K562 (cell line): ENCODE measurements around the gene NAP1L4. TPM values are rescaled to one million over a fixed set of nuclear protein-coding genes. Genes with fewer than 3 reads are reported as not detected.

Experiments used
- ATAC-seq: fragments of 200-7000 bp; cut with Tn5 transposase; 3 replicates; pipeline ENCODE4 v1.9.1; 2020; ENCODE audit warnings: moderate library complexity
- BruUV-seq: library from RNA; stranded (reverse); fragments of 400-500 nt; replicated peaks from 2 replicates; lab custom pipeline; 2021; lab: Mats Ljungman, UMichigan
- CTCF ChIA-PET: fragments of 300-600 bp; formaldehyde crosslinking; extraction: SDS; loops from one replicate; lab custom pipeline; 2021; ENCODE audit warnings: low intra/inter-chr PET ratio; lab: Yijun Ruan, JAX
- POLR2A ChIA-PET: fragments of 300-600, 350-650 bp; sonication (Branson Sonifier 250); formaldehyde crosslinking; extraction: SDS; loops from one replicate; lab custom pipeline; 2021; ENCODE audit warnings: antibody characterized with exemption, inconsistent platforms; lab: Yijun Ruan, JAX
- DNase-seq, 4 experiments: peaks; one replicate each; pipeline versions ENCODE4 v3.0.0 to v3.0.0-alpha.2; 2011 to 2018; ENCODE audit warnings: low spot score in 3 of 4, mixed read lengths in 3 of 4; ENCODE audit errors: extremely low read depth in 1 of 4
- FAIRE-seq: peaks from 2 replicates; lab custom pipeline; 2011; peaks lifted over from hg19 to GRCh38; lab: Jason Lieb, UNC
- H2AFZ ChIP-seq: 2 replicates; pipeline ENCODE4 v1.6.0; 2011; ENCODE audit warnings: low read depth, low read length, control low read depth, inconsistent platforms
- H3K27ac ChIP-seq: fragments of 200-600 bp; 3 replicates; pipeline ENCODE4 v1.8.0; 2011; ENCODE audit warnings: low read depth, mild to moderate bottlenecking, control low read depth, inconsistent platforms, low read length, moderate library complexity, mixed read lengths; ENCODE audit errors: extremely low read depth
- H3K27me3 ChIP-seq, 2 experiments: fragments of 300-600 bp in 1 of 2; 2 replicates in 1 of 2; 3 replicates in 1 of 2; pipeline versions ENCODE4 v1.6.0 to v1.8.0; 2011; ENCODE audit warnings: inconsistent platforms in 2 of 2, low read length in 2 of 2, mild to moderate bottlenecking in 1 of 2, mixed read lengths in 1 of 2, moderate library complexity in 1 of 2; ENCODE audit not compliant: control insufficient read depth in 2 of 2, insufficient read depth in 2 of 2
- H3K36me3 ChIP-seq: fragments of 300-600 bp; 3 replicates; pipeline ENCODE4 v1.8.0; 2011; ENCODE audit warnings: mild to moderate bottlenecking, low read length, inconsistent platforms; ENCODE audit not compliant: control insufficient read depth, insufficient read depth
- H3K4me1 ChIP-seq, 2 experiments: fragments of 200-600 bp in 1 of 2; replicated peaks in 1 of 2; 2 replicates in 1 of 2; 3 replicates in 1 of 2; pipeline versions ENCODE4 v1.5.1 to v1.8.0; 2011; ENCODE audit warnings: inconsistent platforms in 2 of 2, low read length in 2 of 2, mild to moderate bottlenecking in 1 of 2, mixed read lengths in 1 of 2, moderate library complexity in 1 of 2; ENCODE audit not compliant: control insufficient read depth in 2 of 2, insufficient read depth in 2 of 2
- H3K4me2 ChIP-seq: 2 replicates; pipeline ENCODE4 v1.6.1; 2011; ENCODE audit warnings: low read length, control low read depth, inconsistent platforms, mixed read lengths; ENCODE audit not compliant: insufficient read depth
- H3K4me3 ChIP-seq: fragments of 200-600 bp; sonication (generic), shearing (Covaris generic); 2 replicates; pipeline ENCODE4 v1.5.1; 2016; ENCODE audit warnings: control low read depth, inconsistent platforms
- H3K79me2 ChIP-seq: fragments of 200-600 bp; 3 replicates; pipeline ENCODE4 v1.8.0; 2011; ENCODE audit warnings: low read length, inconsistent platforms; ENCODE audit not compliant: control insufficient read depth, insufficient read depth
- H3K9ac ChIP-seq, 2 experiments: 2 replicates each; pipeline versions ENCODE4 v1.6.0 to v1.6.1; 2011; ENCODE audit warnings: low read depth in 2 of 2, low read length in 2 of 2, control low read depth in 1 of 2, inconsistent platforms in 1 of 2, mild to moderate bottlenecking in 1 of 2, mixed read lengths in 1 of 2; ENCODE audit not compliant: insufficient read depth in 1 of 2
- H3K9me1 ChIP-seq: one replicate; pipeline ENCODE4 v1.6.0; 2011; ENCODE audit warnings: inconsistent platforms, mild to moderate bottlenecking, low read length, moderate library complexity; ENCODE audit not compliant: control insufficient read depth, insufficient read depth
- H3K9me3 ChIP-seq: replicated peaks from 2 replicates; pipeline ENCODE4 v1.5.1; 2011; ENCODE audit warnings: low read depth, low read length, inconsistent platforms; ENCODE audit not compliant: control insufficient read depth, insufficient read depth
- H4K20me1 ChIP-seq: replicated peaks from 2 replicates; pipeline ENCODE4 v1.6.1; 2011; ENCODE audit warnings: low read length, inconsistent platforms, mixed read lengths; ENCODE audit not compliant: control insufficient read depth, insufficient read depth
- DNMT1 ChIP-seq: fragments of 450-650 bp; IDR thresholded peaks from 2 replicates; pipeline ENCODE4 v1.6.1; 2016; ENCODE audit warnings: antibody characterized with exemption, mild to moderate bottlenecking
- MCM5 ChIP-seq: fragments of 450-650 bp; IDR thresholded peaks from 2 replicates; pipeline ENCODE4 v1.6.1; 2016; ENCODE audit warnings: low read depth
- POLR2G ChIP-seq: fragments of 200-400 bp; formaldehyde crosslinking; IDR thresholded peaks from 2 replicates; pipeline ENCODE4 v1.6.1; 2017; ENCODE audit warnings: low read depth, mild to moderate bottlenecking, antibody characterized with exemption, low read length, moderate library complexity
- TAF1 ChIP-seq: IDR thresholded peaks from 2 replicates; pipeline ENCODE4 v1.6.1; 2011; ENCODE audit warnings: mild to moderate bottlenecking, low read length, moderate library complexity; ENCODE audit not compliant: insufficient read depth, control insufficient read depth, severe bottlenecking; ENCODE audit errors: extremely low read depth
- WGBS: fragments of 100-300 bp; shearing (Covaris generic); methylation state at CpG from one replicate; pipeline ENCODE4 v1.1.6; 2016; ENCODE audit warnings: low coverage, mixed read lengths; ENCODE audit not compliant: insufficient coverage; ENCODE audit errors: missing lambda C conversion rate; 5-methylcytosine and 5-hydroxymethylcytosine counted together
- in situ Hi-C: fragments of 300-500 bp; cut with MboI; formaldehyde crosslinking; loops from 4 replicates; pipeline ENCODE4 v1.15.0; 2018; ENCODE audit warnings: inconsistent platforms, mixed read lengths
- intact Hi-C: fragments of 100-400 bp; cut with micrococcal nuclease; formaldehyde crosslinking; loops from 2 replicates; pipeline ENCODE4 v1.14.2; 2022
- polyA plus RNA-seq, 8 experiments: library from polyadenylated mRNA; depleted of rRNA in 4 of 8; stranded (reverse) in 5 of 8; unstranded in 3 of 8; fragments of >200 nt; fragmentation: Nextera tagmentation in 2 of 8; fragmentation: Illumina TruSeq in 1 of 8; extraction: Ambion mirVana in 2 of 8; extraction: Trizol in 1 of 8; gene quantifications; 2 replicates each; pipeline versions ENCODE4 v1.2.1 to v1.2.3, GENCODE V29; 2011 to 2014; ENCODE audit warnings: inconsistent platforms in 1 of 8, missing spikeins in 1 of 8
- total RNA-seq, 7 experiments: library from RNA; depleted of rRNA in 6 of 7; stranded (reverse); fragments of >200 nt in 6 of 7; fragmentation: Illumina TruSeq in 2 of 7; extraction: Trizol in 2 of 7; gene quantifications; 2 replicates each; pipeline versions ENCODE4 v1.2.1 to v1.2.3, GENCODE V29; 2011 to 2021; ENCODE audit warnings: low replicate concordance in 1 of 7
- TF ChIP-seq, protein P1 (sequence below): fragments of 450-650 bp; formaldehyde crosslinking; IDR thresholded peaks from 2 replicates; pipeline ENCODE4 v1.4.0; 2022; ENCODE audit warnings: missing genetic modification characterization
- TF ChIP-seq, protein P2 (sequence below): IDR thresholded peaks from 3 replicates; pipeline ENCODE4 v1.6.1; 2011; ENCODE audit warnings: borderline replicate concordance, mild to moderate bottlenecking, moderate library complexity; ENCODE audit not compliant: insufficient read length; ENCODE audit errors: extremely low read depth
- TF ChIP-seq, protein P3 (sequence below): sonication (generic); formaldehyde crosslinking; IDR thresholded peaks from 2 replicates; pipeline ENCODE4 v1.8.0; 2022; ENCODE audit warnings: mild to moderate bottlenecking, missing genetic modification reagents, borderline replicate concordance
- TF ChIP-seq, protein P4 (sequence below): sonication (generic); formaldehyde crosslinking; IDR thresholded peaks from 2 replicates; pipeline ENCODE4 v1.8.0; 2022; ENCODE audit warnings: mild to moderate bottlenecking, missing genetic modification reagents

NAP1L4 gene
- total and polyA plus RNA-seq, 9 of the 15 experiments (the other 6 are each of a cell fraction or from before 2014, with no cell fraction given) = 34.1 to 237 (median 179) TPM

DNA sequence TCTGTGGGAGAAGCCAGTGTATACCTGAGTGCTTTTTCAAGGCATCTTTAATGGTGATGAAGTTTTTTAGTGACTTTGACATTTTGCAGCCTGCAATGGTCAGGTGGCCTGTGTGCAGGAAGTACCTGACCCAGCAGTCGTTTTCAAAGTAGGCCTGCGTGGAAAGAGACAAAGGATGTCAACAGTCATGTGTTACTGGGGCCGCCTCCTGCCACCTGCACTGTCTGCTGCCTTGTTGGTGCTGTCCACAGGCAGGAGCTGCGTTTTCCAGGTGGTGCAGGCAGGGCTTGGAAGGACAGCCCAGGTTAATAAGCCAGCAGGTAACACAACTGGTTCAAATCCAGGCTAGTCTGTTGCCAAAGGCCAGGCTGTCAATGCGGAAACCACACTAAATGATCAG, 26.5 kb upstream of the NAP1L4 start:
- H3K36me3 ChIP-seq = peaks cover 75% of the 10 kb centered on the region
- no peak for TF ChIP-seq MCM5
- TF ChIP-seq POLR2G = 0 out of 2 replicates have a peak, but pooled peaks have one; percentile 3
- TF ChIP-seq, protein P1, sequence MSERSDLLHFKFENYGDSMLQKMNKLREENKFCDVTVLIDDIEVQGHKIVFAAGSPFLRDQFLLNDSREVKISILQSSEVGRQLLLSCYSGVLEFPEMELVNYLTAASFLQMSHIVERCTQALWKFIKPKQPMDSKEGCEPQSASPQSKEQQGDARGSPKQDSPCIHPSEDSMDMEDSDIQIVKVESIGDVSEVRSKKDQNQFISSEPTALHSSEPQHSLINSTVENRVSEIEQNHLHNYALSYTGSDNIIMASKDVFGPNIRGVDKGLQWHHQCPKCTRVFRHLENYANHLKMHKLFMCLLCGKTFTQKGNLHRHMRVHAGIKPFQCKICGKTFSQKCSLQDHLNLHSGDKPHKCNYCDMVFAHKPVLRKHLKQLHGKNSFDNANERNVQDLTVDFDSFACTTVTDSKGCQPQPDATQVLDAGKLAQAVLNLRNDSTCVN = no peak
- no peak for TF ChIP-seq TAF1
- no peak for TF ChIP-seq DNMT1
- TF ChIP-seq, protein P2, sequence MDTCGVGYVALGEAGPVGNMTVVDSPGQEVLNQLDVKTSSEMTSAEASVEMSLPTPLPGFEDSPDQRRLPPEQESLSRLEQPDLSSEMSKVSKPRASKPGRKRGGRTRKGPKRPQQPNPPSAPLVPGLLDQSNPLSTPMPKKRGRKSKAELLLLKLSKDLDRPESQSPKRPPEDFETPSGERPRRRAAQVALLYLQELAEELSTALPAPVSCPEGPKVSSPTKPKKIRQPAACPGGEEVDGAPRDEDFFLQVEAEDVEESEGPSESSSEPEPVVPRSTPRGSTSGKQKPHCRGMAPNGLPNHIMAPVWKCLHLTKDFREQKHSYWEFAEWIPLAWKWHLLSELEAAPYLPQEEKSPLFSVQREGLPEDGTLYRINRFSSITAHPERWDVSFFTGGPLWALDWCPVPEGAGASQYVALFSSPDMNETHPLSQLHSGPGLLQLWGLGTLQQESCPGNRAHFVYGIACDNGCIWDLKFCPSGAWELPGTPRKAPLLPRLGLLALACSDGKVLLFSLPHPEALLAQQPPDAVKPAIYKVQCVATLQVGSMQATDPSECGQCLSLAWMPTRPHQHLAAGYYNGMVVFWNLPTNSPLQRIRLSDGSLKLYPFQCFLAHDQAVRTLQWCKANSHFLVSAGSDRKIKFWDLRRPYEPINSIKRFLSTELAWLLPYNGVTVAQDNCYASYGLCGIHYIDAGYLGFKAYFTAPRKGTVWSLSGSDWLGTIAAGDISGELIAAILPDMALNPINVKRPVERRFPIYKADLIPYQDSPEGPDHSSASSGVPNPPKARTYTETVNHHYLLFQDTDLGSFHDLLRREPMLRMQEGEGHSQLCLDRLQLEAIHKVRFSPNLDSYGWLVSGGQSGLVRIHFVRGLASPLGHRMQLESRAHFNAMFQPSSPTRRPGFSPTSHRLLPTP = no peak
- TF ChIP-seq, protein P3, sequence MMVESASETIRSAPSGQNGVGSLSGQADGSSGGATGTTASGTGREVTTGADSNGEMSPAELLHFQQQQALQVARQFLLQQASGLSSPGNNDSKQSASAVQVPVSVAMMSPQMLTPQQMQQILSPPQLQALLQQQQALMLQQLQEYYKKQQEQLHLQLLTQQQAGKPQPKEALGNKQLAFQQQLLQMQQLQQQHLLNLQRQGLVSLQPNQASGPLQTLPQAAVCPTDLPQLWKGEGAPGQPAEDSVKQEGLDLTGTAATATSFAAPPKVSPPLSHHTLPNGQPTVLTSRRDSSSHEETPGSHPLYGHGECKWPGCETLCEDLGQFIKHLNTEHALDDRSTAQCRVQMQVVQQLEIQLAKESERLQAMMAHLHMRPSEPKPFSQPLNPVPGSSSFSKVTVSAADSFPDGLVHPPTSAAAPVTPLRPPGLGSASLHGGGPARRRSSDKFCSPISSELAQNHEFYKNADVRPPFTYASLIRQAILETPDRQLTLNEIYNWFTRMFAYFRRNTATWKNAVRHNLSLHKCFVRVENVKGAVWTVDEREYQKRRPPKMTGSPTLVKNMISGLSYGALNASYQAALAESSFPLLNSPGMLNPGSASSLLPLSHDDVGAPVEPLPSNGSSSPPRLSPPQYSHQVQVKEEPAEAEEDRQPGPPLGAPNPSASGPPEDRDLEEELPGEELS (CRISPR knock-in tag) = no peak
- TF ChIP-seq, protein P4, sequence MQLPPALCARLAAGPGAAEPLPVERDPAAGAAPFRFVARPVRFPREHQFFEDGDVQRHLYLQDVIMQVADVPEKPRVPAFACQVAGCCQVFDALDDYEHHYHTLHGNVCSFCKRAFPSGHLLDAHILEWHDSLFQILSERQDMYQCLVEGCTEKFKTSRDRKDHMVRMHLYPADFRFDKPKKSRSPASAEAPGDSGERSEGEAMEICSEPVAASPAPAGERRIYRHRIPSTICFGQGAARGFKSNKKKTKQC (CRISPR knock-in tag) = no peak
- TF ChIP-seq, all 486 proteins: peak for 1
- CTCF ChIA-PET = no interaction called here

More for the DNA sequence above, 26.5 kb upstream of the NAP1L4 start:
- Histone ChIP-seq H3K79me2 (no peaks in the 10 kb centered on the region), H3K9me3 (no peaks in the 10 kb centered on the region), H4K20me1 (peaks cover 7% of the 10 kb centered on the region; the same call in 1 of the 2 replicates), H3K4me2 (no peak overlapping the region), H3K27ac (no peak overlapping the region), H2AFZ (no peak overlapping the region), H3K4me1 (peaks cover 0 to 3% of the 10 kb centered on the region in 2 experiments; a peak in 1 of 5 replicates), H3K9me1 (no peaks in the 10 kb centered on the region), H3K4me3 (no peak overlapping the region), H3K27me3 (no peaks in the 10 kb centered on the region), H3K9ac (no peak overlapping the region)
- DNase-seq (no peak), ATAC-seq (no peak), FAIRE-seq (no peak)
- no TSS peak for BruUV-seq
- POLR2A ChIA-PET = no interaction called here
- in situ Hi-C loops = no loop called here
- intact Hi-C loops = no loop called here
- WGBS = 78% methylated on average over 5 of the region's 5 CpGs
